Activated gamma-delta T cell treated with Interleukin-2 at 50 U/mL for 16 hours (primary cell): ENCODE data around the gene DCC.
"Not testable (repeated sequence)": the region's sequence is repeated elsewhere in the genome, so short reads cannot be mapped to it uniquely, and the experiment has no call there.

Experiments used
- DNase-seq: peaks from one replicate; pipeline ENCODE4 v3.0.0-alpha.2; 2020

Gene DCC

GRCh38 chr18:52348209-52348608 is 8.2 kb downstream of the DCC start:
- DNase-seq = no peak

- no peak for DNase-seq
These were observed 9.5 kb downstream of the DCC start for GRCh38 chr18:52349498-52349897.

- no peak for DNase-seq
These were observed 12.9 kb downstream of the DCC start for GRCh38 chr18:52352920-52353319.

GRCh38 chr18:52353589-52353988 is 13.6 kb downstream of the DCC start:
- no peak for DNase-seq

GRCh38 chr18:52363861-52364260 is 23.9 kb downstream of the DCC start:
- no peak for DNase-seq

- not testable (repeated sequence) for DNase-seq
These were observed 26.9 kb downstream of the DCC start for GRCh38 chr18:52366851-52367250.

GRCh38 chr18:52367953-52368742 is 28.2 kb downstream of the DCC start:
- DNase-seq = no peak

GRCh38 chr18:52370841-52371240 is 30.8 kb downstream of the DCC start:
- no peak for DNase-seq

- DNase-seq = no peak
These were observed 36.1 kb downstream of the DCC start for GRCh38 chr18:52376104-52376503.

- no peak for DNase-seq
These were observed 37.1 kb downstream of the DCC start for GRCh38 chr18:52377094-52377493.

GRCh38 chr18:52386306-52386705 is 46.3 kb downstream of the DCC start:
- no peak for DNase-seq

- DNase-seq = no peak
These were observed 47.2 kb downstream of the DCC start for GRCh38 chr18:52387175-52387574.

- no peak for DNase-seq
These were observed 52.0 kb downstream of the DCC start for GRCh38 chr18:52391810-52392559.

GRCh38 chr18:52394602-52395001 is 54.6 kb downstream of the DCC start:
- no peak for DNase-seq

GRCh38 chr18:52395146-52395852 is 55.3 kb downstream of the DCC start:
- DNase-seq = no peak

GRCh38 chr18:52401236-52401635 is 61.2 kb downstream of the DCC start:
- no peak for DNase-seq

GRCh38 chr18:52402814-52403213 is 62.8 kb downstream of the DCC start:
- DNase-seq = no peak

- DNase-seq = no peak
These were observed 63.5 kb downstream of the DCC start for GRCh38 chr18:52403291-52404021.

- no peak for DNase-seq
These were observed 68.9 kb downstream of the DCC start for GRCh38 chr18:52408800-52409302.

GRCh38 chr18:52409727-52410126 is 69.7 kb downstream of the DCC start:
- DNase-seq = no peak

- DNase-seq = no peak
These were observed 75.1 kb downstream of the DCC start for GRCh38 chr18:52415131-52415530.

GRCh38 chr18:52422985-52423601 is 83.1 kb downstream of the DCC start:
- no peak for DNase-seq
